Left lung (tissue), 10 donors: ENCODE measurements around the gene WNK1. TPM values are rescaled to one million over a fixed set of nuclear protein-coding genes. Genes with fewer than 3 reads are reported as not detected.

Experiments used
- ATAC-seq: fragments of 200-7000 bp; cut with Tn5 transposase; one replicate; pipeline ENCODE4 v1.9.1; 2020; ENCODE audit warnings: moderate library complexity
- DNase-seq, 4 donors: peaks; one replicate each; pipeline ENCODE4 v3.0.0-alpha.2; 2013 to 2020
- H3K27ac ChIP-seq, 2 donors: fragments of 200-600 bp; sonication (generic) in 1 of 2; one replicate each; pipeline versions ENCODE4 v1.5.0 to v1.8.0; 2020 to 2021
- H3K27me3 ChIP-seq, 2 donors: fragments of 200-600 bp; sonication (generic) in 1 of 2; one replicate each; pipeline versions ENCODE4 v1.5.0 to v1.8.0; 2020 to 2021
- H3K36me3 ChIP-seq, 2 donors: fragments of 200-600 bp; sonication (generic) in 1 of 2; one replicate each; pipeline versions ENCODE4 v1.5.0 to v1.8.0; 2020 to 2021
- H3K4me1 ChIP-seq, 2 donors: fragments of 200-600 bp; one replicate each; pipeline ENCODE4 v1.8.0; 2021
- H3K4me3 ChIP-seq, 2 donors: fragments of 200-600 bp; sonication (generic) in 1 of 2; one replicate each; pipeline versions ENCODE4 v1.5.0 to v1.8.0; 2020 to 2021; ENCODE audit warnings: mild to moderate bottlenecking in 1 of 2
- H3K9me3 ChIP-seq, 2 donors: fragments of 200-600 bp; sonication (generic) in 1 of 2; one replicate each; pipeline versions ENCODE4 v1.5.0 to v1.8.0; 2020 to 2021
- CTCF ChIP-seq, 2 donors: fragments of 200-600 bp; sonication (generic) in 1 of 2; IDR thresholded peaks; one replicate each; pipeline versions ENCODE4 v1.5.0 to v1.8.0; 2021; ENCODE audit warnings: antibody characterized with exemption in 2 of 2
- intact Hi-C, 2 donors: fragments of 100-400 bp; cut with DNase I; formaldehyde crosslinking; loops; one replicate each; pipeline versions ENCODE4 v1.11.2 to v1.14.2; 2022
- polyA plus RNA-seq, 6 donors: library from polyadenylated mRNA; unstranded; fragments of 120-200 nt; gene quantifications; one replicate each; pipeline ENCODE4 v1.2.1, GENCODE V29; 2013; ENCODE audit not compliant: insufficient read length in 6 of 6
- total RNA-seq, 2 donors: library from RNA; stranded (reverse); fragmentation: NEBNext Ultra II Directional; extraction: Animal tissue kit (Norgen Biotek cat#: 25700); gene quantifications; one replicate each; pipeline ENCODE4 v1.2.1, GENCODE V29; 2021
- donor health status: DM: no; HTN: yes; CAD: no.
- donor health status: DM: no; HTN: no; CAD: no.

Gene WNK1
- total and polyA plus RNA-seq, 8 donors, result 94.4 to 245 (median 111) TPM

DNA sequence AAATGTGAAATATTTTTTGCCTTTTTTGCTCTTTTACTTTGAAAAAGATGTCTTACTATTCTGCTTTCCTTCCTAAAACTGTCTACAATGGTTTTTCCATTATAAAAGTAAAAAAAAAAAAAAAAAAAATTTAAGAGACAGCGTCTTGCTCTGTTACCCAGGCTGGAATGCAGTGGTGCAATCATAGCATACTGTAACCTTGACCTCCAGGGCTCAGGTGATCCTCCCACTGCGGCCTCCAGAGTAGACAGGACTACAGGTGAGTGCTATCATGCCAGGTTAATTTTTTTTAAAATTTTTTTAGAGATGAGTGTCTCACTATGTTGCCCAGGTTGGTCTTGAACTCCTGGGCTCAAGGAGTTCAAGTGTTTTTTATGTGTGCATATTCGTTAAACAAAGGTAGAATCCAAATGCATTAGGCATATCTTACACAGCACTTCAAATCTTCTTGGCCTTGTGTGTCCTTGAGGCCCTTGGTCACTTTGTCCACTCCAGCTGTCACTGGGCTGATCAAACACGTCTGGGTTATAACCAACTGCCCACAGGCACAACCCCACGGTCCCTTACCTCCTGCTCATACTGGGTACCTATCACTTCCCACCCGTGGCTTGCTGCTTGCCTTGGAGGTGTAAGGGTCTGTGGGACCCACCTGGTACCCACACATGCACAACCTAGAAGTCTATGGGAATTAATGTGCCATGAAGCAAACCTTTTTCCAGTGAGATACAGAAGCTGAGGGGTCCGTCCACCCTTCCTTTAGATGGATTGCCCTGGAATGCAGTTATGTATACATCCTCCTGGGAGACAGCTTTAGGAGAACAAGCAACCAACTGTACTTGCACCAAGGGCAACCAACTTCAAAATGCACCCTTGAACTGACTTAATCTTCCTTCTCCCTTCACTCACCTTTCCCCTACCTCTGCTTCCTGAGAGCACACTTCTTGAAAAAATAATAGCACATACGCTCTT, 184.3 kb downstream of the WNK1 start:
- TF ChIP-seq CTCF (IDR thresholded peaks at IDR 0.05), result no peak
- no peaks in the 10 kb centered on the region for H3K27me3 ChIP-seq
- no peaks in the 10 kb centered on the region for H3K9me3 ChIP-seq
- H3K4me3 ChIP-seq, result no peak overlapping the region
- peaks cover 0 to 30% of the 10 kb centered on the region in 2 donors for H3K36me3 ChIP-seq
- ATAC-seq (no peak), DNase-seq (no peak)
- no peak overlapping the region for H3K27ac ChIP-seq
- intact Hi-C loops, result no loop called here
- H3K4me1 ChIP-seq, result no peaks in the 10 kb centered on the region

DNA sequence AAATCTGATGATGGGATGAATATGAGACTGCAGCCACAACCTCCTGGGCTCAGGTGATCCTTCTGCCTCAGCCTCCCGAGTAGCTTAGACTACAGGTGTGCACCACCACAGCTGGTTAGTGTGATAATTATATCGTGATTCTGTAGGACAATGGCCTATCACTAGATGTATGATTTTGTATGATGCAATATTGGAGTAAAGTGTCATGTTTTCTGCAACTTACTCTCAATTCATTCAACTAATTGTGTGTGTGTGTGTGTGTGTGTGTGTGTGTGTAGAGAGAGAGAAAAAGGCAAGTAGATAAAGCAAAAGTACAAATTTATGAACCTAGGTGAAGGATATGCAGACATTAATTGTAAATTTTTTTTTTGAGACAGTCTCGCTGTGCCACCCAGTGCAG, 186.4 kb downstream of the WNK1 start:
- intact Hi-C loops, result no loop called here
- ATAC-seq, result no peak
- TF ChIP-seq CTCF (IDR thresholded peaks at IDR 0.05), result no peak
- no peaks in the 10 kb centered on the region for H3K9me3 ChIP-seq
- H3K36me3 ChIP-seq, result peaks cover 0 to 29% of the 10 kb centered on the region in 2 donors
- H3K4me1 ChIP-seq, result no peaks in the 10 kb centered on the region
- no peak overlapping the region for H3K4me3 ChIP-seq
- no peak for DNase-seq
- H3K27ac ChIP-seq, result no peak overlapping the region
- no peaks in the 10 kb centered on the region for H3K27me3 ChIP-seq

- H3K4me1 ChIP-seq, result peaks cover 0 to 2% of the 10 kb centered on the region in 2 donors
- TF ChIP-seq CTCF (IDR thresholded peaks at IDR 0.05), result no peak
- H3K9me3 ChIP-seq, result no peaks in the 10 kb centered on the region
- H3K36me3 ChIP-seq, result peaks cover 0 to 33% of the 10 kb centered on the region in 2 donors
- intact Hi-C loops, result loop anchor here in 1 of 2 donors (10.0 kb wide), 1 partner anchor 368 kb away; no protein-coding TSS in a partner anchor
- DNase-seq (no peak), ATAC-seq (no peak)
- no peak overlapping the region for H3K27ac ChIP-seq
- no peak overlapping the region for H3K4me3 ChIP-seq
- no peaks in the 10 kb centered on the region for H3K27me3 ChIP-seq
Measured at GRCh38 chr12:943051-943450, 190.7 kb downstream of the WNK1 start.

DNA sequence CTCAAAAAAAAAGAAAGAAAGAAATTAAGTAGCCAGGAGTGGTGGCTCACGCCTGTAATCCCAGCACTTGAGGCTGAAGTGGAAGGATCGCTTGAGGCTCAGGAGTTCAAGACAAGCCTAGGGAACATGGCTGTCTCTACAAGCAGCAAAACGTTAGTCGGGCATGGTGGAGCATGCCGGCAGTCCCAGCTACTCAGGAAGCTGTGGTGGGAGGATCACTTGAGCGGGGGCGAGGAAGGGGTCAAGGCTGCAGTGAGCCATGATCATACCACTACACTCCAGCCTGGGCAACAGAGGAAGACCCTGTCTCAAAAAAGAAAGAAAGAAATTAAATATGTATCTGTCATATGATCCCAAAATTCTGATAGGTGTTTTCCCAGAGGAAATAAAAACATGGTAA, 191.8 kb downstream of the WNK1 start:
- Histone ChIP-seq H3K4me1 (peaks cover 0 to 10% of the 10 kb centered on the region in 2 donors), H3K27ac (no peak overlapping the region), H3K4me3 (no peak overlapping the region), H3K27me3 (no peaks in the 10 kb centered on the region), H3K9me3 (no peaks in the 10 kb centered on the region), H3K36me3 (peaks cover 0 to 31% of the 10 kb centered on the region in 2 donors)
- DNase-seq, result no peak
- ATAC-seq, result no peak
- no peak for TF ChIP-seq CTCF (IDR thresholded peaks at IDR 0.05)
- intact Hi-C loops, result loop anchor here in 1 of 2 donors (10.0 kb wide), 1 partner anchor 369 kb away; no protein-coding TSS in a partner anchor

DNA sequence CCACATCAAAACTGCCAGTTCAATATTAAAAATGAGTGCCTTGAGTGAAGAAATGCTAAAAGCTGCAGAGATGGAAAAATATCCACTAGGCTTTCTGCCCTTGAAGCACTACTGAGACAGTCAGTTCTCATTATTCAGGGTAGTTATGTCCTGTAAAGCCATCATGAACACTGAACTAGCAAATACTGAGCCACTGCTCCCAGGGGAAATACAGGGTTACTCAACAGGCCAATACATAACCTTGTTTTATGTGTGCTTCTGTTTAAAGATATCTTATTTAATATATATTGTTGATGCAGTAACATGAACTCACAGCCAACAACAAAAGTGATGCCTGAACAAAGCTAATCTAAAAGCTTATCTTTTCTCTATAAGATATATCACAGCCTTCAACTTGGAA, 193.8 kb downstream of the WNK1 start:
- Histone ChIP-seq H3K27me3 (no peaks in the 10 kb centered on the region), H3K4me1 (peaks cover 0 to 10% of the 10 kb centered on the region in 2 donors), H3K36me3 (peaks cover 0 to 19% of the 10 kb centered on the region in 2 donors), H3K27ac (no peak overlapping the region), H3K9me3 (no peaks in the 10 kb centered on the region), H3K4me3 (no peak overlapping the region)
- intact Hi-C loops, result loop anchor here in 1 of 2 donors (10.0 kb wide), 1 partner anchor 371 kb away; no protein-coding TSS in a partner anchor
- ATAC-seq (no peak), DNase-seq (no peak)
- no peak for TF ChIP-seq CTCF (IDR thresholded peaks at IDR 0.05)
